ENCODE results near the gene SPAG4. TPM values are rescaled to one million over a fixed set of nuclear protein-coding genes. Genes with fewer than 3 reads are reported as not detected.

The SPAG4 gene
- total RNA-seq, 1 donor from 2014 or later = 2.2 TPM

DNA sequence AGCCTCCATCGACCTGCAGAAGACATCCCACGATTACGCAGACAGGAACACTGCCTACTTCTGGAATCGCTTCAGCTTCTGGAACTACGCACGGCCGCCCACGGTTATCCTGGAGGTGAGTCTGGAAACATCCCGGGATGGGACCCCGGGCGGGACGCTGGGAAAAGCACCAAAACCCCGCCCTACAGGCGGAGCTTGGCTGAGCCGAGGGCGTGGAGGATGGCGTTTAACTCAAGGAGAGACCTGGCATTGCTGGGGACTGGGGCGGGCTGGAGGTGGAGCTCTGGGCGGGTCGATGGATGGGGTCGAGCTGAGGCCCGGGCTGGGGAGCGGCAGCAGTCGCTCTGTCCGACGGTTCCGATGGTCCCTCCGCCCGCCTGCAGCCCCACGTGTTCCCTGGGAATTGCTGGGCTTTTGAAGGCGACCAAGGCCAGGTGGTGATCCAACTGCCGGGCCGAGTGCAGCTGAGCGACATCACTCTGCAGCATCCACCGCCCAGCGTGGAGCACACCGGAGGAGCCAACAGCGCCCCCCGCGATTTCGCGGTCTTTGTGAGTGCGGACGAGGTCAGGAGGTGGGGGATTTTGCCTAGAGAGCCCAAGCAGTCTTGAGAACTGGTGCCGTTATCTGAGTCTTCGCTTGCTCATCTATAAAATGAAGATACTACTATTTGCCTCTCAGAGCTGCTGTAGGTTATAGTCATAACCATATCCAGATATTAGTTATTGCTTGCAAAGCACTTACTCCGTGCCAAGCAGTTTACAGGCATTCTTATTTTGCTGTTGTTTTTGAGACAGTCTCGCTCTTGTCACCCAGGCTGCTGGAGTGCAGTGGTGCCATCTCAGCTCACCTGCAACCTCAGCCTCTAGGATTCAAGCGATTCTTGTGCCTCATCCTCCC lies 3.8 kb downstream of the SPAG4 start:
- DNase-seq (ENCODE audit: low spot score) = no peak

DNA sequence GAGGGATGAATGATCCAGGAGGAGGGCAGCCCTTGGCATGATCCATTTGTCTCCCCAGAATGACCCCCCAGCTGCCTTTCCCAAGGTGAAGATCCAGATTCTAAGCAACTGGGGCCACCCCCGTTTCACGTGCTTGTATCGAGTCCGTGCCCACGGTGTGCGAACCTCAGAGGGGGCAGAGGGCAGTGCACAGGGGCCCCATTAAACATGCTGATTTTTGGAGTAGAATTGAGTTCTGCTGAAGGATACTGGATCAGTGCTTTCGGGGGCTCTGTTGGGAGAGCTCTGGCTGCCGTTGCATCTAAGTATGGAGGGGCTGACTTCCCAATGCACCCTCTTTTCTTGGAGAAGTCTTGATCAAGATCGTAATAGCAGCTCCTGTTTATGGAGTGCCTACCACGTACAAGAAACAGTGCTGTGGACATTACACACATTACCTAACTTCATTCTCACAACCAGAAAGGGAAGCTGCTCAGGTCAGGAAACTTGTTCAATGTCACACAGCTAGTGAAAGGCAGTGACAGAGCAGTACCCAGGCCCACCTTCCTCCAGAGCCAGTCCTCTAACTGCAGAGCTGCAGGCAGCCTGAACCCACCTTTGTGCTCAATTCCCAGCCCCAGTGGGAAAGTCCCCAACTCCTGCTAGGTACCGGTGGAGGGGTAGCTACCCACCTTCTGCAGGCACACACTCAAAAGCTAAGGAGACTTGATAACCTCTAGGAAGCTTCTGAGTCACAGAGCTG lies 5.4 kb downstream of the SPAG4 start:
- DNase-seq (ENCODE audit: low spot score) = no peak

DNA sequence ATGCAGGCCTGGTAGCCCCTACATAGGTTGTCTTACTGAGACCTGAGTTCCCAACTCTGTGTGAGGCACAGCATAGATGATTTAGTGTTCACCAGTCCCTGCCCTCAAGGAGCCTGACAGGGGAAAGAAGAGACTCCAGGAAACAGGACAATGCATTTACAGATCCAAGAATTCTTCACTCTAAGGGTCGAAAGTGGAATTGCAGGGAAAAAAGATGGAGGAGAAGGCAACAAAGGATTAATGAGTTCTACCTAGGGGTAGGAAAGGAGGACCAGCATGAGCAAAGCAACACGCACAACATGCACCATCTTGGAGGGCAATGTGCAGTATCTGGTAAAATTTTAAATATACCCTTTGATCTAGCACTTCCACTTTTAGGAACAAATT lies 5.9 kb downstream of the SPAG4 start:
- no peak for DNase-seq (ENCODE audit: low spot score)

DNA sequence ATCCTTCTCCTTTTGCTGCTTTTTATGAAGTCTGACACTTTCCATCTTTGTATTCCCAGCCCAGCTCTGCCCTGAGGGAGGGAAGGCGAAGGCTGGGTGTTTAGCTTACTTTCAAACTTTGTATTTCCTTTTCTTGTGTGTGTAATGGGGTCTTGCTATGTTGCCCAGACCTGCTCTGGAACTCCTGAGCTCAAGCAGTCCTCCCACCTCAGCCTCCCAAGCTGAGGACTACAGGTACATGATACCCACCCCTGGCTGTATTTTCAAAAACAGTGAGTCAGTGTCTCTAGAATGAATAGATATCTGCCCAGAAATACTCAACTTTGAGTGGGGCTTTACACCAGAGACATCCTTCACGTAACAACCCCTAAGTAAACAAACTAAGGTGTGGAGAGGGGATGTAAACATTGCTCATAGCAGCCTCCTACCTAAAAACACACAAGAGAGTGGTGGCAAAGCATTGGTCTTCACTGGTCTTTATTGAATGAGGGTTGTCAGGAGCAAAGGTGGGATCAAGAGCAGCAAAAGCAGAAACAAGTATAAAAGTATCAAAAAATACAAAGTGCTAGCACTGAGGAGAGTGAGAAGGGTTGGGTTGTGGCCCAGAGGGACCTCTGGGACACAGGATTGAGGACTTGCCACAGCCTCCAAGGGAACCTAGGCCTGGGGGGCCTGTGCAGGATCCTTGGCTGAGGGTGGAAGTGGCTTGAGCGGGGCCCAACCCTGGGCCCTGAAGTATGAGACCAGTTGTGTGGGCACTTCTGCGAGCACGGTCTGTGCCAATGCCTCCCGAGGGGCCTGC lies 10.2 kb downstream of the SPAG4 start:
- no peak for DNase-seq (ENCODE audit: low spot score)

DNA sequence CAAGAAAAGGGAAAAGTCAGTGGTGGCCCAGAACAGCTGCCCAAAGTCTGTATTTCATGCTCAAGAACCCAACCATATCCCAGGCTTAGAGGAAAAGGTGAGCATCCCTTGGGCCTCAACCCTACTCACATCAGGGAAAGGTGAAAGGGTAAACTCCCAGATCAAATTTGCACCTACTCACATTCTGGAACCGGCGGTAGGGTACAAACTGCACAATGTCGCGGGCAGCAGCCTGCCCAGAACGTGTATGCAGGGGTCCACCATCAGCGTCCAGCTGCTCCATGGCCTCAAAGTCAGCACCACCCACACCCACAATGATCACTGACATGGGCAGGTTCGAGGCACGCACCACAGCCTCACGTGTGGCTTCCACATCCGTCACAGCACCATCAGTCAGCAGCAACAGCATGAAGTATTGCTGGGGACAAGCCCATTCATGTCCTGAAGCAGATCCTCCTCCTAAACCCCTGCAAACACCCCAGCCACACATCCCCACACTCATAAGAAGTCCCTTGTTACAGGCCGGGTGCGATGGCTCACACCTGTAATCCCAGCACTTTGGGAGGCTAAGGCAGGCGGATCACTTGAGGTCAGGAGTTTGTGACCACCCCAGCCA lies 10.9 kb downstream of the SPAG4 start:
- DNase-seq (ENCODE audit: low spot score) = no peak

DNA sequence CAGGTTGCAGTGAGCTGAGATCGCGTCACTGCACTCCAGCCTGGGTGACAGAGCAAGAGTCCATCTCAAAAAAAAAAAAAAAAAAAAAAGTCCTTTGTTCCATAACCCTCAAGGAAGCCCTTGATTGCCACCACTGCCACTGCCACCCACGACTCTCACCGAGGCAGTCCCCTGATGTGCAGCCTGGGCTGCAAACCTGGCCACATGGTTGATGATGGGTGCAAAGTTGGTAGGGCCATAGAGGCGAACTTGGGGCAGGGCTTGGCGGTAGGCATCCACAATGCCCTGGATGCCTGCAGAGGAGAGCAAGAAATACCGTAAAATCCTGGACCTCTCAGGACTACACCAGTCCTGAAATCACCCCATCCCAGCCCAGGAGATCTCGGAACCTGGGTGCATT lies 11.5 kb downstream of the SPAG4 start:
- DNase-seq (ENCODE audit: low spot score) = no peak

DNA sequence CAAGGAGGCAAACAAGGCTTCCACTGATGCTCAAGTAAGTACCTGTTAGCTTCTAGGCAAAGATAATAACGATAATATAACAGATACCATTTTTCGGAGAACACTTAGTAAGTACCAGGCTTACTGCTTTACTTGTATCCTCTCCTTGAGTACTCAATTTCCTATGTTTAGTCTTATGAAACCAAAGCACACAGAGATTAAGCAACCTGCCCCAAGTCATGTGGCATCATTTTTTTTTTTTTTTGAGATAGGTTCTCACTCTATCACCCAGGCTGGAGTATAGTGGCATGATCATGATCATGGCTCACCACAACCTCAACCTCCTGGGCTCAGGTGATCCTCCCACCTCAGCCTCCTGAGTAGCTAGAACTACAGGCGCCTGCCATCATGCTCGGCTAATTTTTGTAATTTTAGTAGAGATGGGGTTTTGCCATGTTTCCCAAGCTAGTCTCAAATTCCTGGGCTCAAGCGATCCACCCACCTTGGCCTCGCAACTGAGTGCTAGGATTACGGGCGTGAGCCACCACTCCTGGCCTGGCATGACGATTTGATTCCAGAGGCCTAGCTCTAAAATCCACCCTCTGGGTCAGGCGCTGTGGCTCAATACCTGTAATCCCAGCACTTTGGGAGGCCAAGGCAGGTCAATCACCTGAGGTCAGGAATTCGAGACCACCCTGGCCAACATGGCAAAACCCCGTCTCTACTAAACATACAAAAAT lies 14.0 kb downstream of the SPAG4 start:
- no peak for DNase-seq (ENCODE audit: low spot score)

DNA sequence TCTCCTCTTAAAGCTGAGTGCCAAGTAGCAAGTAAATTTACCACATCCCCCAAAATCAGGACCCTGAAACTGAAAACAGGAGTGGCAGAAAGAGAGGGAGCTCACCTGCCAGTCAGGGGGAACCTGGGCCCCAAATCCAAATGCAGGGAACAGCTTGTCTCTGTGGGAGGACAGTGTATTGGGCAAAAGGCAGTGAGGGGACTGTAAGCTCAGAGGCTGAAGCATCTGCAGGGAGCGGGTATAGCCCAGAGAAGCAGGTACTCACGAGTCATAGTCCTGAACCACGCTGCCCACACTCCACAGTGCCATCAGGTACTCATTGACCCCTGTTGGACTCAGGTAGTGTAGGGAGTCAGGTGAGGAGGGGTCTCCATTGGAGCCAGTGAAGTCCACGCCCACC lies 15.0 kb downstream of the SPAG4 start:
- no peak for DNase-seq (ENCODE audit: low spot score)

DNA sequence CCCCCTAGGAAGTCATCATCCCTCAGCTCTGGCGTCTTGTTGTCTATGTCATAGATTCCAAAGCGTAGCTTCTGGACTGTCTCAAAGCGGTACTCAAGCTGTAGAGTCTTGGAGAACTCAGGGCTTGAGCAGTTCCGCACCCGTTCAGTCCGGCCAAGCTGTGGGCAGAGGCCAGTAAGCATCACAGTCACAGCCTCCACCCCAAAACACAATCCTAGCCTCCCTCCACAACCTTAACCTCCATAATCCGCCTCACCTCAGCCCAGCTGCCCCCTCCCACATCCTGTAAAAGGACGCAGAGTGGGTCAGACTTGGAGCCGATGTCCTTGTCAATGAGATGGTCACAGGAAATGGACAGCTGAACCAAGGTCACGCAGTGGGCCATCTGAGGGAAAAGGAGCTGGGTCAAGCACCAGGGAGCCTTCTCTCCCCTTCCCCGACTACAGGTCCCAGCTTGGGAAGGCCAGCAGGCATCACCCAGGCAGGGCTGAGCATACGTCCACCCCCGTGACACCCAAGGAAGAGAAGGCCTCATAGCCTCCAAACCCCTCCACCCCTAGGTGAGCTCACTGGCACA lies 17.0 kb downstream of the SPAG4 start:
- DNase-seq (ENCODE audit: low spot score) = no peak

DNA sequence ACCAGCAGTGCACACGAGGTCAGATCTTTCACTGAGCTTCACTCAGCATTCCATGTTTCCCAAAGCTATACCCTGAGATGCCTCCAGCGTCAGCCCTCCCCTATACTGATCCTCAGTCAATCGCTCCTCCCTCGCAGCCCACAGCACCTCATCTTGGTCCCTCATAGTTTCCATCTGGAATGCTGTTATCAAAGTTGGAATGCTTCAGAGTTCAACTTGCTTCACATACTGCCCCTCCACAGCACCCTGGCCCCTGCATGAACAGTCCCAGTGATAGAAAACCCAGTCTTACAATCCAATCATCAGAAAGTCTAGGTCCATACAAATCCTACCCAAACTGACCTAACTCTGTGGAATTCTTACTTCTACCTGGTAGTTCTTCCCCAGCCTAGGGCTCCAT lies 20.0 kb downstream of the SPAG4 start:
- no peak for DNase-seq (ENCODE audit: low spot score)

DNA sequence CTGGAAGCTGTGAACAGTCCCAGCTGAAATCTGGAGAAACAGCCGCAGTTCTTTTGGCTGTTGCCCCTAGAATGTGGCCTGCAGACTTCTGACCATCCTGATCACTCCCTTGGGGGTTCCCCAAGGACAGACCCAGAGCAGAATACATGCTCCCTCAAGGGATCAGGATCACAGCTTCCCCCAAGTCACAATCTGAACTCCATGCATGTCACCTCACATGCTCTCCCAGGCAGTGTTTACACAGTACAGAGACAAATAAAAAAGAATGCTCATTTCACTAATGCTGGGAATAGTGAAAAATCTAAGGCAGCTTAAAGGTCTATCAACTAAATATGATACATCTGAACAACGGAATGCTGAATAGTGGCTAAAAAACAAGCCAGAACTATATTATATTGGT lies 20.5 kb downstream of the SPAG4 start:
- no peak for DNase-seq (ENCODE audit: low spot score)

DNA sequence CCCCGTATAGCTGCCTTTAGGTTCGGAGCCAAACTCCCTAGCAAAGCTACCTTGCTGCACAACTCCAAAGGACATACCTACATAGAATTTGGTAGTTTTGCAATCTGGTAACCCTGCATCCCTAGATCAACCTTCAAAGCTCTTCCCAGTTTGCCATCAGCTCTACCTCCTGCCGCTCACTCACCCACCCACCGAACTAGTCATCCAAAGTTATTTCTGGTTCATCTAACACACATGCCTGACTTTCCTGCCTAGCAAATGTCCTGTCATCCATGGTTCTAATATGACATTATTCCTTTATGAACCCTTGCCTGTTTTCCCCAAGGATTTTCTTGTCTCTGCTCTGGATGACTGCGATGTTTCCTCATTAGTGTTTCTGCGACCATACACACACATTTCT lies 21.6 kb downstream of the SPAG4 start:
- no peak for DNase-seq (ENCODE audit: low spot score)

DNA sequence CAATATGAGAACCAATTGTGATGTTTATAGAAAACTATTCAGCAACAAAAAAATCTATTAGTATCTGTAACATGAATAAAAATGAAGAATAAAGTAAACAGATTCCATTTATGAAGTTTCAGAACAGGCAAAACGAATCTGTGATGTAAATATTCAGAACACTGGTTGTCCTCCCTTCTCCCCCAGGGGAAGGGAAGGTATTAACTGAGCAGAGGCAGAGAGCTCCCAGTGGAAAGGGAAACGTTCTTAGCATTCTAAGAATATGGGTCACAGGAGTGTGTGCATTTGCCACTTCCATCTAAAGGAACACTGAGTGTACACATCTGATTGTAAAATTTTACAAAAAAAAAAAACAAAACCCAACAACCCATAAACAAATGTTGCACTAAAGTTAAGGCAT lies 23.1 kb downstream of the SPAG4 start:
- DNase-seq (ENCODE audit: low spot score) = no peak

DNA sequence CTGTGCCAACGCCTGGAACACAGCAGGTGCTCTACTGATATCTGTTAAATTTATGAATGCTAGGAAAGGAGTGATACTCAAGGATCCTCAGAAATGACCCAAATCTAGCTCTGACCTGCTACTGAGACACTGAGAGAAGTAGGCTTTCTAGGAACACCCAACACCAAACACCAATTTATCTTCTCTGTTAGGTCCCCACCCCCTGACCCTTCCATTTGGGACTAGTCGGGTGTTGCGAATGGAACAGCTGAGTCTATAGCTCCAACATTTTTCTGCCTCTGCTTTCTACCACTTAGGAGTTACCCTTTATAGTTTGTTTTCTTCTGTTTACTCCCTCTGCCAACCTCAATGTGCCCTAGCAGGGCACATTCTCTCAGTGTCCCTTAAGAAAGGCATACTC lies 25.1 kb downstream of the SPAG4 start:
- no peak for DNase-seq (ENCODE audit: low spot score)

DNA sequence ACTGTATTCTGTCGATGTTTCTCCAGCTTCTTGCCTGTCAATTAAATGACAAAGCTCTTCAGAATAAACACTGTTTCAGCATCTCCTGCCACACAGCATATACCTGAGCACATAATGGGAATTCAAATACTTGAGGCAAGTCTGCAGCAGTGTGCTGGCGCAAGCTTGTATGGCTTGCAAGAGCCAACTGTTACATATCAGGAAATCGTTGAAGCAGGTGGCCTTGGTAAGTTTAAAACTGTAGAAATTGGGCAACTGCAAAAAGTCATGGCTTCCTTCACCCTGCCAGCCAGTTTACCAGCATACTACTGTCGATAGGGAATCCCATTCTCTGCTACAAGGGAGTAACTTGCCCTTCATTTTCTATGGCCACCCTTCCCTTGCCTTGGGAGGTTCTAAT lies 26.1 kb downstream of the SPAG4 start:
- DNase-seq (ENCODE audit: low spot score) = no peak

DNA sequence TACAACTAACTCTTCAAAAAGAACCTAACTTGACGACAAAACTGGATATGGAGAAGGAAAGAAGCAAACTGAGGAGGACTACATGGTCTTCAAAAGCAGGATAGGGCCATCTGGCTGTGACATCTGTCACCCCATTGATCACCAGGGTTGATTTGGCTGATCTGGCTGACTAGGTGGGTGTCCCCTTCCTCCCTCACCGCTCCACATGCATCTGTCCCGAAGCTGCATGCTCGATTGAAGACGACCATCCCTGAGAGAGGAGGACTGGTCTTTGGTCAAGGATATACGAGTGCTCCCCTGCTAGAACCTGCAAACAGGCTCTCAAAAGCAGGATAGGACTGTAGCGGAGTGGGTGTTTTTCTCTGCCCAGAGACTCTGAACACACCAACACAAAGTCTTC lies 27.4 kb downstream of the SPAG4 start:
- no peak for DNase-seq (ENCODE audit: low spot score)

DNA sequence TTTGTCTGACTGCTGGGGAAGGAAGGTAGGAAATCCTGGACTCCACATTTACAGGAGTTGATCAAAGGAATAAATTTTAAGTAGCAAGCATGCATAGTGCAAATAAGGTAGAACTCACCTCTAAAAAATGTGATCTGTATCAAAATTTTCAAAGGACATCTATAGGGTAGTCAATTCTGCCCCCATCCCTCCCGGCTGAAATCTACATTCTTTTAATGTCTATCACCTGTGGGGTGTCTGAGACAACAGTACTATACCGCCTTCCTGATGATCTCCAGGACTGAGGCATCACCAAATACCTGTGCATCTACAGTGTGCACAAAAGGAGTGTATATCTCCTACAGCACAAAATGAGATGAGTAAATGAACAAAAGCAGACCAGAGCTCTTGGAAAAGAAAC lies 29.2 kb downstream of the SPAG4 start:
- DNase-seq (ENCODE audit: low spot score) = no peak

DNA sequence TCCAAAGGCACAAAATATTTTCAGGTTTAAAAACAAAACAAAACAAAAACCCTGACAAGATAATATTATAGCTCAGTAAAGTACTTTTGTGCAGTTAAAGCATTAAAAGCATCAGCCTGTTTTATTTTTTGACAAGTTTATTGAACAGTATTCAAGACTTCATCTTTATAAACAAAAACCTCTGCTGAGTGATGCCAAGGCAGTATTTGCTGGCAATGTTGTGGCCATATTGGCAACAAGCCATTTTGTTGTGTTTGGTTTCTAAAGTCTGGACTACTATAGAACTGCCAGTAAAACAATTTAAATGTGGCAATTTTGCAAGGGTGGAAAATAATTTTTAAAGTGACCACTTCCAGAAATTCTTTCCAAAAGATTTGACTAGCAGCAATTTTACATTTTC lies 33.2 kb downstream of the SPAG4 start:
- DNase-seq (ENCODE audit: low spot score) = no peak

DNA sequence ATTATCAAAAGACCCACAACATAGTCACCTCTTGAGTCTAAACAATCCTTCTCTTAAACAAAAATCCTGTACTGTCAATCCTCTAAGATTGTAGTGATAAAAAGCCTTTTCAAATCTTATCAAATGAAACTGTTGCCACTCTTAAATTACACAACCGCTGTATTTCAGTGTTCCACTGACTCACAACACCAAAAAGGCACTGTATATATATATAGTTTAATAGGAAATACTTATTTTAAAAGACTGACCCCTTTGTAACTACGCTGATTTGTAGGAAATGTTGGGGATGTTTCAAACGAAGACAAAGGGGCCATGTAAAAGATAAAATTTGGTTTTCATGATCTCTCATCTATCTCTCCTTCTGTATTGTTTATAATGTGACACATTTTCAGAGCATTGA lies 35.0 kb downstream of the SPAG4 start:
- DNase-seq (ENCODE audit: low spot score) = no peak

DNA sequence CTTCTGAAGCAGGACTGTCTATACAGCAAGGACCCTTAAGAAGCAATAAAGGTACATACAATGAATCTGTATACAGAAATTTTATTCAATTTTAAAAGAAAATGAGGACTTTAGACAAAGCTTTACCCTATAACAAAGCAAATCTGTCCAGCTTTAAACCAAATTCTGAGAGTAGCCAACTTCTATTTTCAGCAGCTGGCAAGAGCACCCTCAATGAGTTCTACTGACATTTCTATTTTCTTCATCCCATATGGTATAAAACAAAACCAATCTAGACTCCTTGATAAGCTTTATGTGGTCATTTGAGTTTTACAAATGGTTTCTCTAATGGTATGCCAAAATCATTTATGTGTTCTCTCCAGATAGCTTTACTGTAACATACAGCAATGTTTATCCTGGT lies 36.3 kb downstream of the SPAG4 start:
- no peak for DNase-seq (ENCODE audit: low spot score)
